GM21423 (cell line): ENCODE results near the gene DPP3.

ENCODE experiments used
- ATAC-seq: cut with Tn5 transposase; IDR thresholded peaks from one replicate; pipeline ENCODE4 v1.9.1; 2021; ENCODE audit warnings: mild to moderate bottlenecking, moderate library complexity; ENCODE audit not compliant: unreplicated experiment

Gene DPP3

GRCh38 chr11:66479394-66480116 lies 679 bp upstream of the DPP3 start:
- no peak for ATAC-seq

GRCh38 chr11:66484806-66485380 lies 4.7 kb downstream of the DPP3 start:
- no peak for ATAC-seq

GRCh38 chr11:66488957-66489356 lies 8.7 kb downstream of the DPP3 start:
- no peak for ATAC-seq

GRCh38 chr11:66489636-66490035 lies 9.4 kb downstream of the DPP3 start:
- no peak for ATAC-seq

GRCh38 chr11:66491315-66491935 lies 11.2 kb downstream of the DPP3 start:
- ATAC-seq, result no peak

GRCh38 chr11:66492161-66492865 lies 12.1 kb downstream of the DPP3 start:
- no peak for ATAC-seq

- no peak for ATAC-seq
Measured at GRCh38 chr11:66493130-66493529, 12.9 kb downstream of the DPP3 start.

GRCh38 chr11:66494458-66494857 lies 14.2 kb downstream of the DPP3 start:
- ATAC-seq, result no peak

GRCh38 chr11:66494935-66495334 lies 14.7 kb downstream of the DPP3 start:
- no peak for ATAC-seq

- no peak for ATAC-seq
Measured at GRCh38 chr11:66495401-66495854, 15.2 kb downstream of the DPP3 start.

GRCh38 chr11:66497206-66497605 lies 17.0 kb downstream of the DPP3 start:
- no peak for ATAC-seq

GRCh38 chr11:66498506-66498905 lies 18.3 kb downstream of the DPP3 start:
- no peak for ATAC-seq

- ATAC-seq, result no peak
Measured at GRCh38 chr11:66505276-66505816, 25.1 kb downstream of the DPP3 start.

- ATAC-seq, result no peak
Measured at GRCh38 chr11:66509131-66509561, 28.9 kb downstream of the DPP3 start.

GRCh38 chr11:66510271-66510989 lies 30.2 kb downstream of the DPP3 start, which contains the start of gene BBS1:
TSS of gene BBS1 (plus strand) at chr11:66510635. CDS start at chr11:66510660, 25 bp downstream.
- ATAC-seq, result peak; percentile 90

GRCh38 chr11:66510990-66511339 lies 30.7 kb downstream of the DPP3 start:
- ATAC-seq, result no peak

GRCh38 chr11:66523611-66524010 lies 43.4 kb downstream of the DPP3 start:
- no peak for ATAC-seq

GRCh38 chr11:66524304-66525040 lies 44.2 kb downstream of the DPP3 start:
- no peak for ATAC-seq

GRCh38 chr11:66529069-66529468 lies 48.8 kb downstream of the DPP3 start:
- no peak for ATAC-seq

GRCh38 chr11:66529655-66530054 lies 49.4 kb downstream of the DPP3 start:
- ATAC-seq, result no peak
